Activated CD8-positive, alpha-beta memory T cell treated with anti-CD3 and anti-CD28 coated beads for 48 hours (primary cell): ENCODE results near the gene HDAC4.

Experiments
- DNase-seq, 3 experiments: peaks; one replicate each; pipeline ENCODE4 v3.0.0-alpha.2; 2020; ENCODE audit warnings: low read depth in 2 of 3, low spot score in 2 of 3

HDAC4 gene

GRCh38 chr2:239211396-239212094 is 189.3 kb downstream of the HDAC4 start:
- no peak for DNase-seq

DNA sequence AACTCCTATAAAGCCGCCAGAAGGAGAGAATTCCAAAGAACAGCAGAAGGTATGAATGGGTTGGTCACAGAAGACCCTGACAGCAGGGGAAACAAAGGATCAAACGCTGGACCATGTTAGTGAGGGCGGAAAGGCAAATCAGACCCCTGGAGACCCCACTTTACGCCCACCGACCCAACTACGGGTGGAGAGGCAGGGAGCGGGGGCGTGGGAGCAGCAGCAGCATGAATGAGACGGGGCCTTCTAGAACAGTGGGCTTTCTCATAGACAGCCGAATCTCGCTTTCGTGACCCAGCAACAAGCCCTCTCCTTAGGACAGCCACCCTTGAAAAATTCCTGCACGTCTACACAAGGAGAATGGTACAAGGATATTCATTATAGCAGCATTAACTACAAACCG is 191.0 kb downstream of the HDAC4 start:
- DNase-seq = no peak

GRCh38 chr2:239208465-239209180 is 192.2 kb downstream of the HDAC4 start:
- DNase-seq = no peak

- DNase-seq = no peak
Observed at GRCh38 chr2:239206851-239207250, 194.0 kb downstream of the HDAC4 start.

- DNase-seq = no peak
Observed at GRCh38 chr2:239206042-239206441, 194.8 kb downstream of the HDAC4 start.

- no peak for DNase-seq
Observed at GRCh38 chr2:239204876-239205468, 195.8 kb downstream of the HDAC4 start.

- no peak for DNase-seq
Observed at GRCh38 chr2:239204136-239204875, 196.5 kb downstream of the HDAC4 start.

GRCh38 chr2:239203443-239204135 is 197.2 kb downstream of the HDAC4 start:
- no peak for DNase-seq

DNA sequence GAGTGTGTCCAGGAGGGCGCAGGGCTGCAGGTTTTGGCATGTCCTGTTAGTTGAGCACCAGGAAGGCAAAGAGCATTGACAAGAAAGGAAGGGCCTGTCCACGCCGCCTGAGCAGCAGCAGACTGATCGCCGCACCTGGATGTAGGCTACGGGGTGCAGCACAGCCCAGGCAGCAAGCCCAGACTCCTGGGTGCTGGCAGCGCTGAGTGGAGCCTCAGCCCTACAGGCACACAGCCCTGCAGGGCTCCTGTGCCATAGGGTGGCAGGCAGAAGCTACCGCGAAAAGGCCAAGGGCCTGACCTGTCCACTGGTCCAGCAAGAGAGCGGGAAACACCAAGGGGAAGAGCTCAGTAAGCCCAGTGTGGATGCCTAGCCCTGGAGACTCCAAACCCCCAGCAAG is 198.0 kb downstream of the HDAC4 start:
- DNase-seq = no peak

DNA sequence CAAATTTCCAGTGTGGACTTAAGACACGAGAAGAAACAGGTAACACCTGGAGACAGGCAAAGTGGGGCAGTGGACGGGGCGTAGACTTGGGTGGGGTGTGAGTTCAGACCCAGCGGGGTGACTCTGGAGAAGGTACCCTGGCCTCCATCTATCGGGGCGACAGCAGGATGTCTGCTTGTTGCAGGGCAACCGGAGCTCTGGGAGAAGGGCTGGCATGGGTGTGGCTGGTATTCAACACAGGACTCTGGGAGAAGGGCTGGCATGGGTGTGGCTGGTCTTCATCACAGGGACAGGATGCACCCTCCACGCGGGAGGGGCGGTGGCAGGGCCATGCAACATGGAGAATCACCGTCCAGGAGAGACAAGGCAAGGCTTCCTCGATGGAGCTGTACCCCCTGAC is 198.5 kb downstream of the HDAC4 start:
- DNase-seq = no peak

GRCh38 chr2:239201884-239202283 is 198.9 kb downstream of the HDAC4 start:
- no peak for DNase-seq

DNA sequence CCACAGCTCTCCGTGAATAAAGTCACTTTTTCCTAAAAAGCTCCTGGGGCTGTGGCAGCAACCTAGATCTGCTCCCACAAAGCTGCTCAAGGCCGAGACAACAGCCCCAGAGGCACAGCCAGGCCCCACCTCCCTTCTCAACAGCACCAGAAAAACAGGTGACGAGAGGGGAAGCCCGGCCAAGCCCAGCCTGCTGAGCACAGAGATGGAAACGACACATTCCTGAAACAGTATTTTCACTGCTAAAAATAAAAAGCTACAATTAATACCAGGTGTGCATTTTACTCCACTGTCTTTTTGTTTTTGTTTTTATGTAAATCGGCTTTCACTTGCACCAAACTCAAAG is 199.3 kb downstream of the HDAC4 start:
- no peak for DNase-seq

DNA sequence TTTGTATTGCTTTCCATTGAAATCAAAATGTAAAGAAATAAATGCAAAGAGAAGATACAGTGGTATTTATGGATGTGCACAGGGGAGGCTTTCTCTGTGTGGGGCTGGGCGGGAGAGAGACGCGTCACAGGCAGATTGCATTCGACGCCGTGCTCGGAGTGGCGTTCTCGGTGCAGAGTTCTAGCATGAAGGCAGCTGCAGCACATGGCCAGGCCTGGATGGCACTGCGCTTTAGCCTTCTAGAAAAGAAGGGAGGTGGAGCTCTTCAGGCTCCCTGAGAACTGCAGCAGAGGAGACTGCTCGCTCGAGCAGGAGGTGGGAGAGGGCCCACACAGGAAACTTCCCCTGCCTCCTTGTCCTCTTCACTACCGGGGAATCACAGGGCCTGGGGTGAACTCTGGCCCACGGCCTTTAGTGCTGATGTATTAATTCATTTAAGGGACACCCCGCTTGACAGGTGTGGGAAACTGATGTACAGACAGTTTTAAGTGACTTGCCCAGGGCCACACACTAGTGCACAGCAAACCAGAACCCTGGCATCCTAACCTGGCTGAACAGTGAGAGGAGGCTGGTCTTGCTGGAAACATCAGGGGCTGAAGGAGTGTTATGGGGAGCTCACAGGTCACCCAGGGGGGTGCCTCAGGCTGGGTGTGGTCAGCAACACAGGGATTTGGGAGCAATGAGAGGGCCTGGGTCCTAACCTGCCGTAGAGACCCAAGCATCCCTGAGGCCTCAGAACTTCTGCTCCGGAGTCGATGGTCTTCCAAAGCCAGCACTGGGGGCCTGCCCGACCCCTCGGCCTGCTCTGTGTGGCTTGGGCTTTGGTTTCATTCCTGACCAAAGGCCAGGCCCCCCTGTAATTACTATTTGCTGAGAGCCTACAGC is 199.9 kb downstream of the HDAC4 start:
- DNase-seq = no peak

DNA sequence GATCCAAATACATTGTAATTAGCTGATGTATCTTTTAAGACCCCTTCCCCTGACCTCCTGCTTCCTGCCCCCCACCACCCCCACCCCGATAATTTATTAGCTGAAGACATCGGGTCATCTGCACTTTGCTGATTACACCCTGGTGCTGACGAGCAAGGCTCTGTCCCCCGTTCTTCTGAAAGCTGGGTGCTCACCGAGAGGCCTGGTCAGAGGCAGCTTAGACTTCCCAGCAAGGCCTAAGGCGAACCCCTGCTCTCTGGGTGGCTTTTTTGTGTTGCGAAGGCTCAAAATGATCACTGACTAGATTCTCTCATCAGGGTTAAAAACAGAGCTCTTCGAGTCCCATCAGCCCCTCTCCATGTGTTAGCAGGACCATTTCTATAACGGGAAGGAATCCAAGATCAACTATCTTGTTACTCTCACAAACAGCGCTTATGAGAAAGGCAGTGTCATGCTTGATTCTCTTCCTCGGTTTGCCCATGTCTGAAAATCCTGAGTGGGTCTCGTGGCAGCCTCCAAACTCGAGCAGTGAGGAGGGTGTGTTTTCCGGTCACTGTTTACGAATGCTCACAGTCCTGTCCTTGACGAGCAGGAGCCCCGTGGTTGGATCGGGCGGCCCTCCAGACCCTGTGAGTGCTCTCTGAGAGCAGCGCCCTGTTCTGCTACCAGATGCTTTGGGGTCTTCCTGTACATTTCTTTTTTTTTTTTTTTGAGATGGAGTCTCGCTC is 201.6 kb downstream of the HDAC4 start:
- no peak for DNase-seq

DNA sequence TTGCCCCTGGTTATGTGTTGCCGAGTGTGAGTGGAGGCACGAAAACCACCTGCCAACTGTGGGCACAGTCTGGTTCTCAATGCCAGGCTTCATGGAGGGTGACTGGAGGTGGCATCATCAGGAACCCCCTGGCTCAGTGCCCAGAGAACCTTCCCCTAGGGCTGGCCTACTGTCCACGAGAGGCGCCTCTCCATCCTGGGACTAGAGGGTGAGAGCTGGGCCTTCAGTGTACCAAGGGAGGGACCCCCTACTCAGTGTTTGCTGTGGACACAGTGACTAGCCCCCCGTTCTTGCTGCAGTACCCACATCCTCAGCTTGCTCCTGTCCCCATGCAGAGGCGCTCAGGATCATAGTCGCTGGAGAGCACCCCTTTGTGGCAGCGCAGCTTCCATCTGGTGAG is 202.6 kb downstream of the HDAC4 start:
- no peak for DNase-seq

- no peak for DNase-seq
Observed at GRCh38 chr2:239197146-239197545, 203.7 kb downstream of the HDAC4 start.

- DNase-seq = no peak
Observed at GRCh38 chr2:239196474-239197021, 204.3 kb downstream of the HDAC4 start.

DNA sequence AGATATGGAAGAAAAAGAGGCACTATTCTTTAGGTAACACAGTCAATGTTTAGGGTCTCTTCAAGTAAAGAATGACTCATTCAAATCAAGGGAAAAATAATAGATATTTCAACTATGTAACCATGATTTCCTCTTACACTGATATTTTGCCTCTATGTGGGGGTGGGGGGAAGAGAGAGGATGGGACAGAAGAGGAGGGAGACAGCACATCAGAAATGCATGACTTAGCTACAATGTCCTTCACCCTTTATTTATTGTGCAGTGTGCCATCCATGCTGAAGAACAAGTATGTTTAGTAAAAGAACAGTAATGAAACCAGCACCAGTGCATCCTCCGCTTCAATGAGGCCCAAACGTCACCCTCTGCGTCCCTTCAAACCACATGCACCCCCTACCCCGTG is 204.8 kb downstream of the HDAC4 start:
- no peak for DNase-seq

DNA sequence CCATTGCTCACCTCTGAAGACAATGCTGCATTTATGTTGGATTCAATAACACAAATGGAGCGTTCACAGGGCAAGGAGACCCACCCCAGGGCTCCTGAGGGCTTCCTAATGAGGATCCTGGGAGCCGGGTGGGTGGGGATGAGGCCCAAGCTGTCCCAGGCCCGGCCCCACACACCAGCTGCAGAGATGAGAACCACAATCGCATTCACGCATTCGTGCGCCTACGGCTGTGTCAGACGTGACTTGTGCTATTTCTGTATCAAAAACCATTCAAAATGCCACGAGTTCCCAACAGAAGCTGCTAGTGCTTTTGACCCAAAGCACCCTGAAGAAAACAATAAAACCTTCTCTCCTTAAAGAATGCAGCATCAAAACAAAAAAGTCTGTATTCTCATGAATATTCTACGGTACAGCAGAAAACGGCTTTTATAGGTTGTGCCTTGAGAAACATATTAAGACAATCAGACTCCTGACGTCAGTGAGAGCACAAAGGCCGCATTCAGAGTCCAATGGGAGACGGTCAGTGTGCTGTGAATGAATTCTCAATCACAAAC is 205.4 kb downstream of the HDAC4 start:
- DNase-seq = no peak
